Spleen (tissue), 11 donors: ENCODE results near the gene REV1. TPM values are rescaled to one million over a fixed set of nuclear protein-coding genes. Genes with fewer than 3 reads are reported as not detected.

Experiments used
- DNase-seq: peaks from one replicate; pipeline ENCODE4 v3.0.0-alpha.2; 2020
- H3K27ac ChIP-seq, 8 donors: fragments of 200-600 bp; sonication (generic) in 7 of 8; 1 replicate in 4 of 8; 2 replicates in 4 of 8; pipeline versions ENCODE4 v1.5.0 to v1.8.0; 2016 to 2021; ENCODE audit warnings: inconsistent platforms in 4 of 8, mild to moderate bottlenecking in 4 of 8, moderate library complexity in 1 of 8
- H3K27me3 ChIP-seq, 7 donors: fragments of 200-600 bp; sonication (generic) in 6 of 7; replicated peaks in 1 of 7; 1 replicate in 4 of 7; 2 replicates in 3 of 7; pipeline versions ENCODE4 v1.5.0 to v1.8.0; 2016 to 2021; ENCODE audit warnings: inconsistent platforms in 3 of 7, mild to moderate bottlenecking in 1 of 7
- H3K36me3 ChIP-seq, 6 donors: fragments of 200-600 bp; sonication (generic) in 5 of 6; 1 replicate in 4 of 6; 2 replicates in 2 of 6; pipeline versions ENCODE4 v1.5.0 to v1.8.0; 2016 to 2021; ENCODE audit warnings: inconsistent platforms in 2 of 6
- H3K4me1 ChIP-seq, 6 donors: fragments of 200-600 bp; sonication (generic) in 5 of 6; 1 replicate in 3 of 6; 2 replicates in 3 of 6; pipeline versions ENCODE4 v1.5.0 to v1.8.0; 2016 to 2021; ENCODE audit warnings: inconsistent platforms in 3 of 6
- H3K4me3 ChIP-seq, 8 donors: fragments of 200-600 bp; sonication (generic) in 7 of 8; 1 replicate in 4 of 8; 2 replicates in 4 of 8; pipeline versions ENCODE4 v1.5.0 to v1.8.0; 2016 to 2021; ENCODE audit warnings: inconsistent platforms in 4 of 8, mild to moderate bottlenecking in 4 of 8, moderate library complexity in 2 of 8
- H3K9me3 ChIP-seq, 8 donors: fragments of 200-600 bp; sonication (generic) in 7 of 8; 1 replicate in 4 of 8; 2 replicates in 4 of 8; pipeline versions ENCODE4 v1.5.0 to v1.8.0; 2016 to 2021; ENCODE audit warnings: inconsistent platforms in 4 of 8
- POLR2A ChIP-seq, 3 donors: fragments of 450-650 bp; IDR thresholded peaks; one replicate each; pipeline ENCODE4 v1.5.1; 2017; ENCODE audit warnings: antibody characterized with exemption in 3 of 3, mild to moderate bottlenecking in 1 of 3
- POLR2AphosphoS5 ChIP-seq, 3 donors: sonication (generic); formaldehyde crosslinking; IDR thresholded peaks; one replicate each; pipeline ENCODE4 v1.5.1; 2017; ENCODE audit warnings: antibody characterized with exemption in 3 of 3
- WGBS, 5 donors: extraction: QIAGEN DNeasy Blood & Tissue Kit in 3 of 5; methylation state at CpG; one replicate each; pipeline versions ENCODE4 v1.1.5 to v1.1.7; 2013 to 2018; 5-methylcytosine and 5-hydroxymethylcytosine counted together
- intact Hi-C: fragments of 100-400 bp; cut with DNase I; formaldehyde crosslinking; loops from one replicate; pipeline ENCODE4 v1.15.0; 2023; ENCODE audit warnings: low total_unique reads
- polyA plus RNA-seq, 3 donors: library from polyadenylated mRNA; stranded (reverse); fragments of 200-250 nt; gene quantifications; one replicate each; pipeline ENCODE4 v1.2.1, GENCODE V29; 2013
- total RNA-seq, 7 donors: library from RNA; depleted of rRNA in 3 of 7; stranded (reverse); fragments of >200 nt in 3 of 7; fragmentation: NEBNext Ultra II Directional in 4 of 7; extraction: Animal tissue kit (Norgen Biotek cat#: 25700) in 4 of 7; gene quantifications; one replicate each; pipeline versions ENCODE4 v1.1.0 to v1.2.1, GENCODE V29; 2016 to 2021
- TF ChIP-seq, protein P1 (sequence below), 11 experiments: fragments of 200-600 bp in 7 of 11; fragments of 450-650 bp in 4 of 11; sonication (generic) in 4 of 11; IDR thresholded peaks in 8 of 11; conservative IDR thresholded peaks in 3 of 11; 1 replicate in 7 of 11; 2 replicates in 4 of 11; pipeline versions ENCODE4 v1.4.0 to v1.8.0; 2016 to 2021; ENCODE audit warnings: antibody characterized with exemption in 11 of 11, inconsistent platforms in 4 of 11, mild to moderate bottlenecking in 1 of 11
- donor health status: healthy with polysubstance abuse.
- donor health status: DM: no; HTN: no; CAD: no; lungs with moderate emphysema.
- donor health status: DM: no; HTN: no; CAD: no.
- donor health status: Bipolar disorder and iron deficiency.
- donor health status: healthy.
- donor health status: DM: no; HTN: no; CAD: no.
- donor health status: DM: yes; HTN: yes; CAD: no.

Gene REV1
- total and polyA plus RNA-seq, 10 donors, result 12.0 to 75.1 (median 50.6) TPM

DNA sequence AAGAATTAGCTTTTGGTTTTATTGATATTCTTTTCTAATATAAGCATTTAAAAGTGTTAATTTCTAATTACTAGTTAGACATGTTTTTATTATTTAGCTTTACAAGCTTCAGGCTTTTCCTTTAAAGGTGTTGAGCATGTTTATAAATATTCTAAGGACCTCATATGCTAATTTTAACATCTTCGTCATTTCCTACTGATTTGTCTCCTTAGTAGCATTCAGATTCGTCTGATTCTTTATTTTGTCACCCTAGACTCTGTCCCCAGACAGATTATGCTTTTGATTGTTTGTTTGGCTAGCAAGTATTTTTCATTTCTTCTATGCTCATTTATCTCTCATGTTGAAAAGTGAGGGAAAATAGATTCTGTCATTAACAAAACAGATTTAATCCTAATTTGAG is 100.9 kb downstream of the REV1 start:
- Histone ChIP-seq H3K4me1 (no peaks in the 10 kb centered on the region), H3K9me3 (no peaks in the 10 kb centered on the region), H3K27me3 (no peaks in the 10 kb centered on the region), H3K27ac (no peak overlapping the region), H3K36me3 (peaks cover 0 to 86% (median 50%) of the 10 kb centered on the region in 6 donors), H3K4me3 (no peak overlapping the region)
- 84 to 95% (median 93%) methylated on average over 2 of the region's 2 CpGs for WGBS, 5 donors
- TF ChIP-seq, protein P1, sequence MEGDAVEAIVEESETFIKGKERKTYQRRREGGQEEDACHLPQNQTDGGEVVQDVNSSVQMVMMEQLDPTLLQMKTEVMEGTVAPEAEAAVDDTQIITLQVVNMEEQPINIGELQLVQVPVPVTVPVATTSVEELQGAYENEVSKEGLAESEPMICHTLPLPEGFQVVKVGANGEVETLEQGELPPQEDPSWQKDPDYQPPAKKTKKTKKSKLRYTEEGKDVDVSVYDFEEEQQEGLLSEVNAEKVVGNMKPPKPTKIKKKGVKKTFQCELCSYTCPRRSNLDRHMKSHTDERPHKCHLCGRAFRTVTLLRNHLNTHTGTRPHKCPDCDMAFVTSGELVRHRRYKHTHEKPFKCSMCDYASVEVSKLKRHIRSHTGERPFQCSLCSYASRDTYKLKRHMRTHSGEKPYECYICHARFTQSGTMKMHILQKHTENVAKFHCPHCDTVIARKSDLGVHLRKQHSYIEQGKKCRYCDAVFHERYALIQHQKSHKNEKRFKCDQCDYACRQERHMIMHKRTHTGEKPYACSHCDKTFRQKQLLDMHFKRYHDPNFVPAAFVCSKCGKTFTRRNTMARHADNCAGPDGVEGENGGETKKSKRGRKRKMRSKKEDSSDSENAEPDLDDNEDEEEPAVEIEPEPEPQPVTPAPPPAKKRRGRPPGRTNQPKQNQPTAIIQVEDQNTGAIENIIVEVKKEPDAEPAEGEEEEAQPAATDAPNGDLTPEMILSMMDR (IDR thresholded peaks at IDR 0.05 in 8 of 11, conservative IDR thresholded peaks at IDR 0.05 in 3 of 11), result no peak
- TF ChIP-seq POLR2AphosphoS5 (IDR thresholded peaks at IDR 0.05), result no peak
- TF ChIP-seq POLR2A (IDR thresholded peaks at IDR 0.05), result no peak
- DNase-seq, result no peak
- intact Hi-C loops, result no loop called here

GRCh38 chr2:99386011-99386410 is 103.8 kb downstream of the REV1 start:
- DNase-seq, result no peak
- H3K27ac ChIP-seq, result no peak overlapping the region
- H3K27me3 ChIP-seq, result no peaks in the 10 kb centered on the region
- H3K36me3 ChIP-seq, result peaks cover 0 to 86% (median 45%) of the 10 kb centered on the region in 6 donors
- H3K4me1 ChIP-seq, result no peaks in the 10 kb centered on the region
- H3K9me3 ChIP-seq, result no peaks in the 10 kb centered on the region
- 93 to 100% (median 98%) methylated on average over 2 of the region's 2 CpGs for WGBS, 5 donors
- H3K4me3 ChIP-seq, result no peak overlapping the region
- TF ChIP-seq POLR2A (IDR thresholded peaks at IDR 0.05) (no peak), POLR2AphosphoS5 (IDR thresholded peaks at IDR 0.05) (no peak)
- TF ChIP-seq, protein P1 (IDR thresholded peaks at IDR 0.05 in 8 of 11, conservative IDR thresholded peaks at IDR 0.05 in 3 of 11), result no peak
- intact Hi-C loops, result no loop called here

- H3K27me3 ChIP-seq, result no peaks in the 10 kb centered on the region
- H3K4me1 ChIP-seq, result no peaks in the 10 kb centered on the region
- intact Hi-C loops, result no loop called here
- TF ChIP-seq POLR2AphosphoS5 (IDR thresholded peaks at IDR 0.05) (no peak), POLR2A (IDR thresholded peaks at IDR 0.05) (no peak)
- TF ChIP-seq, protein P1 (IDR thresholded peaks at IDR 0.05 in 8 of 11, conservative IDR thresholded peaks at IDR 0.05 in 3 of 11), result no peak
- WGBS, 5 donors, result 95 to 100% (median 98%) methylated on average over 2 of the region's 2 CpGs
- H3K9me3 ChIP-seq, result no peaks in the 10 kb centered on the region
- peaks cover 0 to 99% (median 56%) of the 10 kb centered on the region in 6 donors for H3K36me3 ChIP-seq
- H3K27ac ChIP-seq, result no peak overlapping the region
- DNase-seq, result no peak
- no peak overlapping the region for H3K4me3 ChIP-seq
Observed at GRCh38 chr2:99382143-99382542, 107.7 kb downstream of the REV1 start.

DNA sequence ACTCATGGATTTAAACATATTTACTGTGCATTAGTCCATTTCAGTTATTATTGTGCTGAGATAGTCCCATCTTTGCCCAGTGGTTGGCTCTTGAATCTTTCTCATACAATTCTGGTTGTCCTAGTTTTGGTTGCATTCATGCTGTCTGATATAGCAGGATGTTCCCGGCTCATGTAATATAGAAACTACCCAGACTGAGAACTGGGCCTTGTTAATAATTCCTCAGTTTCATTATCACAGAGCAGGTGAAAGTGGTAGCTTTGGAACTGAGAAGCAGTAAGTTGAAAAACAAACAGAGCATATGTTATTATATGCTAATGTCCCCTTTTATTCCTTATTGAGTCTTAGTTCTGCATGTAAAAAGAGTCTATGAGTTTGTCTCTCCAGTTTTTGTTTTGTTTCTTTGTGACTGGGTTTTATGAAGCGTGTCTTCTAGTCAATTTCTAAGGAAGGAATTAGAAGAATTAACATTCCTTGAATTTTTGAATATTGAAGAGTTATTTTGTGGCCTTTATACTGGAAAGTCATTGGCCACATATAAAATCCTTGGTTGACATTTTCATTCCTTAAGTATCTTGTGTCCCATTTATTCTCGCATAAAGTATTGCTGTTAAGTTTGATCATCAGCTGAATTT is 109.3 kb downstream of the REV1 start:
- peaks cover 0 to 99% (median 68%) of the 10 kb centered on the region in 6 donors for H3K36me3 ChIP-seq
- TF ChIP-seq, protein P1 (IDR thresholded peaks at IDR 0.05 in 8 of 11, conservative IDR thresholded peaks at IDR 0.05 in 3 of 11), result no peak
- TF ChIP-seq POLR2A (IDR thresholded peaks at IDR 0.05), result no peak
- no peak for TF ChIP-seq POLR2AphosphoS5 (IDR thresholded peaks at IDR 0.05)
- intact Hi-C loops, result no loop called here
- 75 to 89% (median 82%) methylated on average over 3 of the region's 3 CpGs for WGBS, 5 donors
- H3K27ac ChIP-seq, result no peak overlapping the region
- no peak for DNase-seq
- H3K9me3 ChIP-seq, result no peaks in the 10 kb centered on the region
- H3K27me3 ChIP-seq, result no peaks in the 10 kb centered on the region
- no peak overlapping the region for H3K4me3 ChIP-seq
- H3K4me1 ChIP-seq, result no peaks in the 10 kb centered on the region
